GM12878 (cell line): ENCODE measurements around the gene ARMC3. TPM values are rescaled to one million over a fixed set of nuclear protein-coding genes. Genes with fewer than 3 reads are reported as not detected.

Experiments used
- ATAC-seq: fragments of 200-7000 bp; cut with Tn5 transposase; 3 replicates; pipeline ENCODE4 v1.9.1; 2020; ENCODE audit warnings: mild to moderate bottlenecking, moderate library complexity
- BruUV-seq: library from RNA; stranded (reverse); fragments of 400-500 nt; replicated peaks from 2 replicates; lab custom pipeline; 2021; lab: Mats Ljungman, UMichigan
- CTCF ChIA-PET: fragments of 300-600 bp; sonication (Branson Sonifier 250); formaldehyde crosslinking; extraction: SDS; loops from one replicate; lab custom pipeline; 2021; ENCODE audit warnings: inconsistent platforms; lab: Yijun Ruan, JAX
- POLR2A ChIA-PET: fragments of 350-600 bp; formaldehyde crosslinking; extraction: SDS; loops from one replicate; lab custom pipeline; 2021; ENCODE audit warnings: inconsistent platforms; lab: Charles Lee
- RAD21 ChIA-PET: fragments of 300-600 bp; sonication (Branson Sonifier 250); formaldehyde crosslinking; loops from one replicate; lab custom pipeline; 2023; ENCODE audit warnings: antibody characterized with exemption; ENCODE audit not compliant: unreplicated experiment; lab: Charles Lee
- SMC1A ChIA-PET: fragments of 300-600 bp; sonication (Branson Sonifier 250); formaldehyde crosslinking; loops from one replicate; lab custom pipeline; 2023; ENCODE audit not compliant: unreplicated experiment, uncharacterized antibody; lab: Charles Lee
- DNase-seq: peaks from one replicate; pipeline ENCODE4 v3.0.0-alpha.2; 2011; ENCODE audit warnings: low read depth, low spot score
- FAIRE-seq: peaks from 3 replicates; lab custom pipeline; 2011; peaks lifted over from hg19 to GRCh38; lab: Jason Lieb, UNC
- H2AFZ ChIP-seq: 2 replicates; pipeline ENCODE4 v1.6.0; 2011; ENCODE audit warnings: low read depth, low read length, control low read depth; ENCODE audit not compliant: control insufficient read depth
- H3K27ac ChIP-seq: 2 replicates; pipeline ENCODE4 v1.5.1; 2011; ENCODE audit warnings: control low read depth; ENCODE audit not compliant: control insufficient read depth, insufficient read depth
- H3K27me3 ChIP-seq, 2 experiments: replicated peaks in 1 of 2; 2 replicates each; pipeline versions ENCODE4 v1.6.0 to v1.6.1; 2011; ENCODE audit warnings: low read length in 1 of 2; ENCODE audit not compliant: control insufficient read depth in 2 of 2, insufficient read depth in 2 of 2
- H3K36me3 ChIP-seq, 2 experiments: 2 replicates each; pipeline ENCODE4 v1.5.1; 2011; ENCODE audit warnings: low read length in 1 of 2; ENCODE audit not compliant: control insufficient read depth in 2 of 2, insufficient read depth in 2 of 2
- H3K4me1 ChIP-seq: 2 replicates; pipeline ENCODE4 v1.6.1; 2011; ENCODE audit warnings: mild to moderate bottlenecking, low read length, moderate library complexity, mixed read lengths; ENCODE audit not compliant: control insufficient read depth, insufficient read depth
- H3K4me2 ChIP-seq: 2 replicates; pipeline ENCODE4 v1.6.0; 2011; ENCODE audit warnings: control low read depth; ENCODE audit not compliant: control insufficient read depth, insufficient read depth
- H3K4me3 ChIP-seq: fragments of 200-600 bp; sonication (generic); 2 replicates; pipeline ENCODE4 v1.5.1; 2016
- H3K79me2 ChIP-seq: 2 replicates; pipeline ENCODE4 v1.6.0; 2011; ENCODE audit warnings: low read length; ENCODE audit not compliant: control insufficient read depth, insufficient read depth
- H3K9ac ChIP-seq: 2 replicates; pipeline ENCODE4 v1.8.0; 2011; ENCODE audit warnings: low read length, control low read depth, mixed read lengths; ENCODE audit not compliant: control insufficient read depth, insufficient read depth
- H3K9me3 ChIP-seq: replicated peaks from 3 replicates; pipeline ENCODE4 v1.5.1; 2011; ENCODE audit warnings: mild to moderate bottlenecking, low read length; ENCODE audit not compliant: control insufficient read depth, insufficient read depth
- H4K20me1 ChIP-seq: 2 replicates; pipeline ENCODE4 v1.6.0; 2011; ENCODE audit not compliant: control insufficient read depth, insufficient read depth
- ASH2L ChIP-seq: fragments of 300-600, 200-600 bp; sonication (generic); IDR thresholded peaks from 2 replicates; pipeline ENCODE4 v1.6.1; 2017; ENCODE audit warnings: low read depth, mild to moderate bottlenecking, borderline replicate concordance
- BMI1 ChIP-seq: fragments of 450-650 bp; IDR thresholded peaks from 2 replicates; pipeline ENCODE4 v1.6.1; 2016; ENCODE audit warnings: mild to moderate bottlenecking, moderate library complexity, borderline replicate concordance
- IRF5 ChIP-seq: fragments of 450-650 bp; IDR thresholded peaks from 2 replicates; pipeline ENCODE4 v1.6.1; 2017; ENCODE audit warnings: borderline replicate concordance
- MLLT1 ChIP-seq: fragments of 450-650 bp; IDR thresholded peaks from 2 replicates; pipeline ENCODE4 v1.6.1; 2016; ENCODE audit warnings: mild to moderate bottlenecking
- NBN ChIP-seq: fragments of 450-650 bp; IDR thresholded peaks from 2 replicates; pipeline ENCODE4 v1.6.1; 2016
- NR2C1 ChIP-seq: fragments of 450-650 bp; IDR thresholded peaks from 2 replicates; pipeline ENCODE4 v1.6.1; 2017; ENCODE audit warnings: antibody characterized with exemption, mild to moderate bottlenecking, moderate library complexity
- NR2C2 ChIP-seq: IDR thresholded peaks from 2 replicates; pipeline ENCODE4 v1.6.1; 2011; ENCODE audit warnings: borderline replicate concordance, low read depth; ENCODE audit not compliant: control insufficient read depth, insufficient read length
- NR2F1 ChIP-seq: fragments of 450-650 bp; conservative IDR thresholded peaks from 2 replicates; pipeline ENCODE4 v1.6.1; 2017; ENCODE audit warnings: mild to moderate bottlenecking
- POU2F2 ChIP-seq: IDR thresholded peaks from 3 replicates; pipeline ENCODE4 v1.6.1; 2011; ENCODE audit warnings: low read depth, mild to moderate bottlenecking, low read length, borderline replicate concordance
- RB1 ChIP-seq: fragments of 450-650 bp; formaldehyde crosslinking; IDR thresholded peaks from 2 replicates; pipeline ENCODE4 v1.6.1; 2017; ENCODE audit warnings: mild to moderate bottlenecking, borderline replicate concordance
- RBBP5 ChIP-seq: fragments of 200-600 bp; sonication (generic); conservative IDR thresholded peaks from 2 replicates; pipeline ENCODE4 v1.6.1; 2016
- RELB ChIP-seq: fragments of 450-650 bp; IDR thresholded peaks from 2 replicates; pipeline ENCODE4 v1.6.1; 2017; ENCODE audit warnings: low read depth, mild to moderate bottlenecking, moderate library complexity
- SMC3 ChIP-seq: IDR thresholded peaks from 2 replicates; pipeline ENCODE4 v1.6.1; 2011; ENCODE audit warnings: low read length, improper control_type of control experiment, borderline replicate concordance
- SP1 ChIP-seq: IDR thresholded peaks from one replicate; pipeline ENCODE4 v1.6.1; 2011; ENCODE audit warnings: low read depth, low read length
- SPI1 ChIP-seq: IDR thresholded peaks from 2 replicates; pipeline ENCODE4 v1.6.1; 2011; ENCODE audit warnings: low read depth, mild to moderate bottlenecking, low read length, moderate library complexity, borderline replicate concordance; ENCODE audit not compliant: insufficient read depth
- WRNIP1 ChIP-seq: IDR thresholded peaks from 2 replicates; pipeline ENCODE4 v1.6.1; 2011; ENCODE audit warnings: low read depth, low read length, improper control_type of control experiment, borderline replicate concordance
- ZNF622 ChIP-seq: fragments of 450-650 bp; IDR thresholded peaks from 2 replicates; pipeline ENCODE4 v1.6.1; 2017; ENCODE audit warnings: mild to moderate bottlenecking, inconsistent platforms
- ZSCAN29 ChIP-seq: fragments of 450-650 bp; IDR thresholded peaks from 2 replicates; pipeline ENCODE4 v1.6.1; 2017; ENCODE audit warnings: mild to moderate bottlenecking, moderate library complexity
- WGBS: methylation state at CpG from one replicate; pipeline ENCODE4 v1.1.6; 2016; ENCODE audit warnings: low lambda C conversion rate; ENCODE audit not compliant: insufficient replicate concordance, insufficient coverage; ENCODE audit errors: missing lambda C conversion rate; 5-methylcytosine and 5-hydroxymethylcytosine counted together
- in situ Hi-C: fragments of 300-500 bp; cut with MboI; formaldehyde crosslinking; loops from 9 replicates; pipeline ENCODE4 v1.14.3; 2018; ENCODE audit warnings: mixed read lengths
- intact Hi-C: fragments of 100-400 bp; cut with micrococcal nuclease; formaldehyde crosslinking; loops from one replicate; pipeline ENCODE4 v1.14.2; 2022; ENCODE audit not compliant: unreplicated experiment
- polyA plus RNA-seq, 11 experiments: library from polyadenylated mRNA; depleted of rRNA in 4 of 11; unstranded in 6 of 11; stranded (reverse) in 5 of 11; fragments of >200 nt; fragmentation: Nextera tagmentation in 4 of 11; fragmentation: Illumina TruSeq in 1 of 11; extraction: Ambion mirVana in 4 of 11; extraction: Trizol in 1 of 11; gene quantifications; 1 replicate in 1 of 11; 2 replicates in 10 of 11; pipeline versions ENCODE4 v1.2.1 to v1.2.3, GENCODE V29; 2011 to 2016; ENCODE audit warnings: inconsistent platforms in 2 of 11, missing spikeins in 2 of 11, low read depth in 1 of 11
- total RNA-seq, 4 experiments: library from RNA; depleted of rRNA in 3 of 4; stranded (reverse); fragments of >200 nt in 3 of 4; fragmentation: Illumina TruSeq in 1 of 4; extraction: Trizol in 1 of 4; gene quantifications; 2 replicates each; pipeline versions ENCODE4 v1.2.1 to v1.2.3, GENCODE V29; 2013 to 2021

Gene ARMC3
- total and polyA plus RNA-seq, 10 of the 15 experiments (the other 5 are each of a cell fraction or from before 2014, with no cell fraction given), result 0.01 to 0.06 TPM; not detected in 8

GRCh38 chr10:23013581-23014335, 85.9 kb downstream of the ARMC3 start (continued):
- TF ChIP-seq POU2F2 (no peak), BMI1 (no peak), SP1 (no peak)

GRCh38 chr10:23015021-23015707, 87.3 kb downstream of the ARMC3 start:
- CTCF ChIA-PET, result no interaction called here
- Histone ChIP-seq H3K36me3 (no peaks in the 10 kb centered on the region), H3K4me3 (no peak overlapping the region), H3K79me2 (no peaks in the 10 kb centered on the region), H3K9me3 (no peaks in the 10 kb centered on the region), H2AFZ (peak overlapping the region; percentile 89), H3K9ac (no peak overlapping the region), H3K4me2 (peak overlapping the region; percentile 87), H3K27me3 (no peaks in the 10 kb centered on the region), H3K27ac (peak overlapping the region; percentile 61; the same call in 1 of the 2 replicates), H4K20me1 (no peaks in the 10 kb centered on the region), H3K4me1 (peaks cover 6% of the 10 kb centered on the region)
- no TSS peak for BruUV-seq
- POLR2A ChIA-PET, result no interaction called here
- RAD21 ChIA-PET, result no interaction called here
- intact Hi-C loops, result no loop called here
- peak; percentile 99 for ATAC-seq
- SMC1A ChIA-PET, result interaction anchor here (1.3 kb wide), 1 partner anchor 36 kb away, joined by 4 read pairs; no protein-coding TSS in a partner anchor
- FAIRE-seq, result peak; percentile 90
- peak; percentile 72 for DNase-seq
- under 1% methylated on average over 7 of the region's 7 CpGs for WGBS
- in situ Hi-C loops, result loop anchor here (25.0 kb wide), 1 partner anchor 1528 kb away; no protein-coding TSS in a partner anchor
- TF ChIP-seq NR2C1 (no peak), NBN (0 out of 2 replicates have a peak, but pooled peaks have one; percentile 27), ZSCAN29 (0 out of 2 replicates have a peak, but pooled peaks have one; percentile 54), WRNIP1 (no peak), ZNF622 (no peak), ASH2L (peak; percentile 93; the same call in 1 of the 2 replicates), NR2F1 (no peak), IRF5 (no peak), NR2C2 (no peak), BMI1 (peak; percentile 29; the same call in 1 of the 2 replicates), MLLT1 (no peak), SMC3 (no peak), SPI1 (peak; percentile 65), RELB (no peak), RBBP5 (peak; percentile 70; the same call in 1 of the 2 replicates), RB1 (no peak)
